Fibroblast of the aortic adventitia (primary cell): Measurements from ENCODE around the gene PLB1. TPM values are rescaled to one million over a fixed set of nuclear protein-coding genes. Genes with fewer than 3 reads are reported as not detected.

Experiments used
- DNase-seq: peaks from one replicate; pipeline ENCODE4 v3.0.0-alpha.2; 2010; ENCODE audit warnings: low read depth
- H3K4me3 ChIP-seq: 2 replicates; pipeline ENCODE4 v1.5.1; 2011; ENCODE audit warnings: low read depth, mild to moderate bottlenecking, control low read depth, low read length, moderate library complexity
- total RNA-seq: library from RNA; depleted of rRNA; stranded (reverse); fragments of >200 nt; gene quantifications from 2 replicates; pipeline ENCODE4 v1.2.3, GENCODE V29; 2012; ENCODE audit warnings: low replicate concordance
- TF ChIP-seq, protein P1 (sequence below): IDR thresholded peaks from 2 replicates; pipeline ENCODE4 v1.5.1; 2011; ENCODE audit warnings: mild to moderate bottlenecking, low read length, control low read depth, inconsistent platforms; ENCODE audit not compliant: insufficient read depth

PLB1 gene
- total RNA-seq, 1 donor: 2.7 TPM

DNA sequence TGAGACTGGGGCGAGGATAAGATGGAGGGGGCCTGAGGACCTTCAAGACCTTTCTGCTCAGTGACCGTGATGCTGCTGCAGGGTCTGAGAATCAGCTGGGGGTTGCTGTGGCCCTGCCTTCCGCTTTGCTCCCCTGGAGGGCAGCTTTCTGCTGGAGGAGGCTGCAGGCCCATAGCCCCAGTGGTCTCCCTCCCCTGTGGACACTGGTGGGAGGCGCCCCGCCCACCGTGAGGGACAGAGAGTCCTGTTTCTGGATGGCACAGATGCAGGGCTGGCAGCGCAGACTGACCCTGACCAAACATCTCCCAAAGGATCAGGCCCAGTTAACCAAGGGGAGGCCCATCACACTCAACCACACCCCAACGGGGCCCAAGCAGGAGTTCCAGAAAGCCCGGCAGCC, 42.8 kb downstream of the PLB1 start:
- DNase-seq: no peak
- no peak overlapping the region for H3K4me3 ChIP-seq
- TF ChIP-seq, protein P1, sequence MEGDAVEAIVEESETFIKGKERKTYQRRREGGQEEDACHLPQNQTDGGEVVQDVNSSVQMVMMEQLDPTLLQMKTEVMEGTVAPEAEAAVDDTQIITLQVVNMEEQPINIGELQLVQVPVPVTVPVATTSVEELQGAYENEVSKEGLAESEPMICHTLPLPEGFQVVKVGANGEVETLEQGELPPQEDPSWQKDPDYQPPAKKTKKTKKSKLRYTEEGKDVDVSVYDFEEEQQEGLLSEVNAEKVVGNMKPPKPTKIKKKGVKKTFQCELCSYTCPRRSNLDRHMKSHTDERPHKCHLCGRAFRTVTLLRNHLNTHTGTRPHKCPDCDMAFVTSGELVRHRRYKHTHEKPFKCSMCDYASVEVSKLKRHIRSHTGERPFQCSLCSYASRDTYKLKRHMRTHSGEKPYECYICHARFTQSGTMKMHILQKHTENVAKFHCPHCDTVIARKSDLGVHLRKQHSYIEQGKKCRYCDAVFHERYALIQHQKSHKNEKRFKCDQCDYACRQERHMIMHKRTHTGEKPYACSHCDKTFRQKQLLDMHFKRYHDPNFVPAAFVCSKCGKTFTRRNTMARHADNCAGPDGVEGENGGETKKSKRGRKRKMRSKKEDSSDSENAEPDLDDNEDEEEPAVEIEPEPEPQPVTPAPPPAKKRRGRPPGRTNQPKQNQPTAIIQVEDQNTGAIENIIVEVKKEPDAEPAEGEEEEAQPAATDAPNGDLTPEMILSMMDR: no peak

DNA sequence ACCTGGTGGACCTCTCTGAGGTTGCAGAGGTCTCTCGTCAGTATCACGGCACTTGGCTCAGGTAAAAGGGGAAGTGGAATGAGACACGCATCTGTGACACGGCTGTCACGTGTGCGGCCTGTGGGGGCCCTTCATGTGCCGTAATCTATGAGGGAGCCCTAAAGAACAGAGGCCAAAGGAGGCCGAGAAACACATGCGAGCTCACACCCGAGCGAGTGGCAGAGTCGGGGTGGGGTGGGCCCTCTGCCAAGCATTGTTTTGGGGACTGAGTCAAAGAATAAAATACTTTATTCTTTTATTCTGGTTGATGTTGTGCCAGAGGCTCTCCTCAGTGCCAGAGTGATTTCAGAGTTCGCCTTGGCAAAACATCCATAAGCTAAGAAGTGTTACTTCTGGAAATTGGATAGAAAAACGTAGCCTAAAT, 43.3 kb downstream of the PLB1 start:
- peak; percentile 84 for DNase-seq
- TF ChIP-seq, protein P1: no peak
- H3K4me3 ChIP-seq: no peak overlapping the region

GRCh38 chr2:28543316-28544035, 47.6 kb downstream of the PLB1 start:
- peak; percentile 34 for DNase-seq
- TF ChIP-seq, protein P1: no peak
- H3K4me3 ChIP-seq: no peak overlapping the region

DNA sequence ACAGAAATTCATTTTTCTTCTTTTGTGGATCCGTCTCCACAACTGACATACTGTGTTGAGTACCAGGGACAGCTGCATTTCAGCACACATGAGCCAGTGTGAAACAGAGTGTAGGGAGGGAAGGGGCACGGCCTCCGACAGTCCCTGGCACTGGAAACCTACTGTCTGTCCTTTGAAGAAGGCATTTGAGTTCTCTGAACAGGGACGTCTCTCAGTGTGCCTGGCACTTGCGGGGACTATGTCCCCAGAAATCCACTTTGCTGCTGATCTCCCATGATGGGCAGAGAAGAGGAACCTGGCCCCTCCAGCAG, 48.1 kb downstream of the PLB1 start:
- DNase-seq: no peak
- TF ChIP-seq, protein P1: no peak

GRCh38 chr2:28544405-28544921, 48.6 kb downstream of the PLB1 start:
- no peak for DNase-seq
- no peak overlapping the region for H3K4me3 ChIP-seq
- TF ChIP-seq, protein P1: no peak

More for the DNA sequence above, 48.1 kb downstream of the PLB1 start:
- H3K4me3 ChIP-seq: no peak overlapping the region

DNA sequence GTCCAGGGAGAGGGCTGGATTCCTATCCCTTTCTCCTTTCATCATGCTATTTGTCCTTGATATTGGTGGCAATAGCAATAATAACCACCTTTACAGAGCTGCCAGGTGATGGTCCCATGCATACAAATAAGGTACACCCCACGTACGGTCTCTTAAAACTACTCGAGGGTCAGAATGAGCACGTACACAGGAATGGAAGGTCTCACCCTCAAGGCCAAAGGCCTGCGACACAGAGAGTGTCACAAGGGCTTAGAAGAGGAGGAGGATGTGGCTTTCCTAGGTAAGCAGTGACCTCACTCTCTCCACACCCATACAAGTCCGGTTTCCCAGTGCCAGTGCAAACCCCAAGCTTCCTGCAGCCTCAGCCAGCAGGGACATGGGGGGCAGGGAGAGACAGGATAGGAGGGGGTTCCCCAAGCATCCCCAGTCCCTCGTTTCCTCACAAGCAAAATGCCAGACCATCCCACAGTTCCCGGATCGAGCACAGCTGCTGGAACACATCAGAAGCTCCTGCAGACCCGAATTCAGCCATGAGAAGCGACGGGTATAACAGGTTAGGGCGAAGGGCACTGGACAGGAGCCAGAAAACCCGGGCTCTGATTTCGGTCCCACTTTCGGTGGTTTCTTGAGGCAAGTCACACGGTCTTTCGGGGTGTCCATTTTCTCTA, 49.2 kb downstream of the PLB1 start:
- TF ChIP-seq, protein P1: no peak
- no peak for DNase-seq

More for the DNA sequence above, 49.2 kb downstream of the PLB1 start:
- no peak overlapping the region for H3K4me3 ChIP-seq
